GM21390 (cell line): Measurements from ENCODE around the gene AGTRAP.

Experiments
- ATAC-seq: cut with Tn5 transposase; IDR thresholded peaks from one replicate; pipeline ENCODE4 v1.9.1; 2021; ENCODE audit not compliant: unreplicated experiment

The AGTRAP gene, protein sequence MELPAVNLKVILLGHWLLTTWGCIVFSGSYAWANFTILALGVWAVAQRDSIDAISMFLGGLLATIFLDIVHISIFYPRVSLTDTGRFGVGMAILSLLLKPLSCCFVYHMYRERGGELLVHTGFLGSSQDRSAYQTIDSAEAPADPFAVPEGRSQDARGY

GRCh38 chr1:11735854-11736745 is at the start of gene AGTRAP:
AGTRAP (plus strand) TSS chr1:11736136; CDS start chr1:11736209, 73 bp downstream.
- ATAC-seq: peak; percentile 59

GRCh38 chr1:11688506-11688905 is 47.4 kb upstream of the AGTRAP start:
- ATAC-seq: no peak

- no peak for ATAC-seq
These were observed 45.3 kb upstream of the AGTRAP start for GRCh38 chr1:11690397-11691301.

GRCh38 chr1:11691302-11691914 is 44.5 kb upstream of the AGTRAP start, which contains the start of gene DRAXIN:
DRAXIN (plus strand) TSS chr1:11691710; CDS start chr1:11706259, 14,549 bp downstream.
- no peak for ATAC-seq

- ATAC-seq: no peak
These were observed 43.8 kb upstream of the AGTRAP start for GRCh38 chr1:11691928-11692711.

GRCh38 chr1:11693024-11693590 is 42.8 kb upstream of the AGTRAP start:
- no peak for ATAC-seq

DNA sequence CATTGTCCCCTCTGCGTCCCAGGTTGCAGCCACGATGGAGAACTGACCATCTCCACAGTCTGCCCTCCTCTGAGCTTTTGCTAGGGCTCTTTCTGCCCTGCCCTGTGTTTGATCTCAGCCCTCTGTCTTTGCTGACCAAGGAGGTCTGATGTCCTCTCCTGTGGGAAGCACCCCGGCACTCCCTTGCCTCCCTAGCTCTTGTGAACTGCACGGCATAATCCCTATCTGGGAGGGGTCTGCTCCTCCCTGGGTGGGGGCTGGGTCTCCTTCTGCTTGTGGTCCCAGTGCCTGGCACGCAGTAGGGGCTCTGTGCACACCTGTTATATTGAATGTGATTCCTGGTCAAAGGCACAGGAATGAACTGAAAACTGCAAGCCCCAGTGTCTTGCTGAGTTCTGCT is 42.0 kb upstream of the AGTRAP start:
- no peak for ATAC-seq

DNA sequence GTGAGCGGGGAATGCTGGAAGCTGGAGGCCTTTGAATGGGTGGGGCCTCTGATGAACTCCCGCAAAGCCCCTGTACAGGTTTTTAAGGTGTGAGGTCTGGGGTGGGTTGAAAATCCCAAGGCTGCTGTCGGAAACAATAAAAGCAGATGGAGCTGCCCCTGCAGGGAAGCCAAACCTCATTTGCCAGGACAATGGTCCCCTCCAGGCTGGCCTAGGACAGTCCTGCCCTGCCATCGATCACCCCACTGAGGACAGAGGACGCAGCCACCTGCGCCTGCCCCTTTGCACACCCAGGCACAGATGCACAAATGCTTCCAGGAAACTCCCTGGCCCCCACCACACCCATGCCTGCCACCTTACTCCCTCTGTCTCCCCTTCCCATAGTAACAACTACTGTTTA is 40.1 kb upstream of the AGTRAP start:
- ATAC-seq: no peak

- ATAC-seq: no peak
These were observed 38.6 kb upstream of the AGTRAP start for GRCh38 chr1:11697188-11697892.

DNA sequence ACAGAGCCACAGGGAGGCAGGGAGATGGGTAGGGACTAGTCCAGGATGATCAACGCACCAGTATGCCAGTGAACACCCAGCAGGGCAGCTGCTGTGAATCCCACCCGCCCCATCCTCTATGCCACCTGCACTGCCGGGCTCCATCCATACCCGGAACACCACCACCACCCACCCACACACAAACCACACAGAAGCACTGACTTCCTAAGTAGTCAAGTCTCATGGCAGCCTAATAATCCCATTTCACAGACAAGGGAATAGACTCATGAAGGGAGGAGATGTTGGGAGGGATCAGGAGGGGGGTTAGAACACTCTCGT is 38.1 kb upstream of the AGTRAP start:
- ATAC-seq: no peak

DNA sequence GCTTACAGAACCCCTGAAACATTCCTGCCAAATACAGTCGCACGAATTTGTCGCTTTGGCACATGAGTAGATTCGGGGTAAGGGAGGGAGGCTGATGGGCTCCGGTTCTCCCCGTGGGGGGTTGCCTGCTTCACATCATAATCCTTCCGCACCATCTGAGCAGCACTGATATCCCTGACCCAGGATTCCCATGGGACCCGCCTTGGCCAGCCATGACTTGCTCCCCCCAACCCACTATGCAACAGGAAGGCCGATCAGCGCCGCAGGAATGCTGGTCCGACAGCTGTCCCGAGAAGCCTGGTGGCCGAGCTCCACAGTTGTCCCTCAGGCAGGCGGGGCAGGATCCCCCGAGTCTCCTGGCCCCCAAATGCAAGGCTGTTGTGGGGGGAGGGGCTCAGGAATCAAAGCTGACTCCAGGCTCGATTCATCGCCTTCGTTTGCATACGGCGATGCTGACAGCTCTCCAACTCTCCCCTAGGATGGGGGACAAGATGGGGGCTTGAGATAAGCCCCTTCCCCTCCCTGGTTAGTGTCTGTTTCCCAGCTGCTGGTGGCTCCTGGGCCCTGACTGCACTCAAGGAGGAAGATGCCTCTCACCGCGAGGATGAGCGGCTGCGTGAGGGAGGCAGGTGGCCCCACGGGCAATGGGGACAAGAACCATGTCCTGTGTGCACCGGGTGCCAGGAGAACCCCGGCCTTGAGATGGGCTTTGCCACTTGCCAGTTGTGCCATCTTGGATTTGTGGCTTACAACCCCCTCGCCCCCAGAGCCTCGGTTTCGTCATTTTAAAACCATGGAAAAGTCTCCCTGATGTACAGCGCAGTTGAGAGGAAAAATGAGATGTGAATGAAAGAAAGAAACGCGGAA is 35.1 kb upstream of the AGTRAP start:
- ATAC-seq: no peak

DNA sequence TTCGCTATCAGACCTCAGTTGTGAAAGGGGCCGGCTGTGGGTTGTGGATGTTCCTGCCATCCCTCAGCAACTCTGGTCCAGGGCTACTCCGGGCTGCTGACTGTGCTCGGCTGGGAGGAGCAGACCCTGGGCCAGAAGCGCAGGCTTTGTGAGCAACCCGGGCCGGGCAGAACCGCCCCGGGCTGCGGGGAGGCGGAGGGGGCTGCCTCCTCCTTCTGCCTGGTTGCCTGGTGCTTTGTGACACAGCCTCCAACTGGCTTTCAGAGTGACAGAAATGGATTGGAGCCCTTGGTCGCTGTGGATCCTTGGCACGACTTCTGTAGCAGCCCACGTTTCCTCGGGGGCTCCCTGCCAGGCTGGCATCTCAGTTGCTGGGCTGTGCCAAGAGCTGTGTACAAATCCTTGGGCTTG is 34.4 kb upstream of the AGTRAP start:
- ATAC-seq: no peak

- ATAC-seq: no peak
These were observed 33.7 kb upstream of the AGTRAP start for GRCh38 chr1:11701981-11702803.

GRCh38 chr1:11703357-11704193 is 32.4 kb upstream of the AGTRAP start:
- ATAC-seq: no peak

DNA sequence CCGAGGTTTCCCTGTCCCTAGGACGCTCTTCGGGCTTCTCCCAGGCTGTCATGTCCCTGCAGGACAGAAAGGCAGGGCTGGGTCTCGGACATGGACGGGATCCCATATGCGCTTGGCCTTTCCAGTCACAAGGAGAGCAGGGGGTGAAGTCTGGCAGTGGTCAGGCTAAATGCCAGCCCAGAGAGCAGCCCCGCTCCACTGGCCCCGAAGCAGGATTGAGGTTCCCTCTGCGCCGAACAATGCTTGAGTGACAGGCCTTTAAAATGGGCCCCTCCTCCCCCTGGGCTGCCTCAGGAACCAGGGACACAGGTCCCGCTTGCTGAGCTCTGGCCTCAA is 31.8 kb upstream of the AGTRAP start:
- ATAC-seq: no peak

DNA sequence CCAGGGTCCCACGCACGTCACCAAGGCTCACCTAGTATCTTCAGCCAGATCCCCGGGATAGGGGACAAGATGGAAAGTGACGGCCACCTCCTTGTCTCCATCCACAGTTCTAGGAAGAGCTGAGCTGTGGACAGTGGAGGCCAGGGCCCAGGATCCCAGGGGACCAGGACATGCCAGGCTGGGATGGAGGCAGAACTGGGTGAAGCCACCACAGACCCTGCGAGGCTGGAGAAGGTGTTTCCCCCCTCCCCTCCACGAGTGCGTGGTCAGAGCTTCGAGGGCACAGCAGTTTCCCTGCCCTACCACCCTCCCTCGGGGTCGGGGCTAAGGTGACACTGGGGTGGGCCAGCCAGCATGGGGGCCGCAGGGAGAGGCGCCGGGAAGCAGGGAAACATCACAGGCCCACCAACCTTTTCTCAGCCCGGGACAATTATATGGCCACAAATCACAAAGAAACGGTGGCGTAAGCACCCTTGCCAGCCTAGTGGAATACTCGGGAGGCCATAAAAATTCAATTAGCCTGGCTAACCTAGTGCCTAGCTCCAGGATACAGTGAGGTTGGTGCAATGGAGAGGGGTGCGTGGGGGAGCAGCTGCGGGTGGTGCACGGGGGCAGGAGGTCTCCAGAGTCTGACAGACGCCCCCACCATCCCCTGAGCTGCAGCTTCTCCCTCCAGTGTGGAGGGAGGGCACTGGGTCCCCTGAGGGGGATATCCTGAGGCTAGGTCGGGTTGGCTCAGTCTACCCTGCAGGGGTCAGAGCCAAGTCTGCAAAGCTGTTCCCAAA is 31.1 kb upstream of the AGTRAP start:
- ATAC-seq: no peak
